DND-41 (cell line): Measurements from ENCODE around the gene EHF.

ENCODE experiments used
- ATAC-seq: fragments of 200-7000 bp; cut with Tn5 transposase; 3 replicates; pipeline ENCODE4 v1.9.1; 2021; ENCODE audit warnings: low read depth; ENCODE audit not compliant: insufficient read depth
- DNase-seq: peaks from one replicate; pipeline ENCODE4 v3.0.0-alpha.2; 2020
- H2AFZ ChIP-seq: 2 replicates; pipeline ENCODE4 v1.6.0; 2012; ENCODE audit warnings: low read depth, low read length
- H3K27ac ChIP-seq: 2 replicates; pipeline ENCODE4 v1.5.1; 2012; ENCODE audit warnings: low read length, inconsistent platforms
- H3K27me3 ChIP-seq: fragments of 200-600 bp; sonication (generic); 2 replicates; pipeline ENCODE4 v1.6.0; 2012; ENCODE audit warnings: low read length, mild to moderate bottlenecking, inconsistent platforms; ENCODE audit not compliant: insufficient read depth, poor library complexity
- H3K36me3 ChIP-seq: 2 replicates; pipeline ENCODE4 v1.5.1; 2012; ENCODE audit warnings: low read length, inconsistent platforms; ENCODE audit not compliant: insufficient read depth
- H3K4me1 ChIP-seq: 2 replicates; pipeline ENCODE4 v1.5.1; 2012; ENCODE audit warnings: mild to moderate bottlenecking, low read length; ENCODE audit not compliant: insufficient read depth
- H3K4me2 ChIP-seq: 2 replicates; pipeline ENCODE4 v1.6.0; 2012; ENCODE audit warnings: mild to moderate bottlenecking, moderate library complexity, low read length, inconsistent platforms; ENCODE audit not compliant: insufficient read depth
- H3K4me3 ChIP-seq, 2 experiments: fragments of 200-600 bp in 1 of 2; shearing (Covaris generic) in 1 of 2; 2 replicates each; pipeline ENCODE4 v1.5.1; 2012 to 2016; ENCODE audit warnings: inconsistent platforms in 2 of 2, low read length in 2 of 2, mild to moderate bottlenecking in 2 of 2, low read depth in 1 of 2, moderate library complexity in 1 of 2
- H3K79me2 ChIP-seq: 2 replicates; pipeline ENCODE4 v1.6.0; 2012; ENCODE audit warnings: low read length, inconsistent platforms; ENCODE audit not compliant: insufficient read depth
- H3K9ac ChIP-seq: 2 replicates; pipeline ENCODE4 v1.6.0; 2012; ENCODE audit warnings: low read depth, mild to moderate bottlenecking, inconsistent platforms, low read length, moderate library complexity
- H3K9me3 ChIP-seq: 2 replicates; pipeline ENCODE4 v1.5.1; 2012; ENCODE audit warnings: low read length, moderate library complexity, mild to moderate bottlenecking, inconsistent platforms; ENCODE audit not compliant: insufficient read depth, severe bottlenecking
- H4K20me1 ChIP-seq: 2 replicates; pipeline ENCODE4 v1.6.0; 2012; ENCODE audit warnings: low read length; ENCODE audit not compliant: insufficient read depth
- CTCF ChIP-seq: IDR thresholded peaks from 2 replicates; pipeline ENCODE4 v1.5.1; 2012; ENCODE audit warnings: borderline replicate concordance, low read length, moderate library complexity, mild to moderate bottlenecking; ENCODE audit not compliant: poor library complexity, severe bottlenecking; ENCODE audit errors: extremely low read depth
- EZH2 ChIP-seq: IDR thresholded peaks from 3 replicates; pipeline ENCODE4 v1.6.1; 2012; ENCODE audit warnings: borderline replicate concordance, low read depth, mild to moderate bottlenecking, moderate library complexity, low read length, inconsistent platforms; ENCODE audit not compliant: severe bottlenecking

EHF gene

GRCh38 chr11:34647131-34647530, 26.2 kb downstream of the EHF start:
- no peak overlapping the region for H2AFZ ChIP-seq
- DNase-seq (no peak), ATAC-seq (no peak)
- H4K20me1 ChIP-seq: no peaks in the 10 kb centered on the region
- no peaks in the 10 kb centered on the region for H3K9me3 ChIP-seq
- H3K27ac ChIP-seq: no peak overlapping the region
- H3K27me3 ChIP-seq: peaks cover 3% of the 10 kb centered on the region
- TF ChIP-seq EZH2: no peak
- TF ChIP-seq CTCF: no peak
- H3K4me3 ChIP-seq: no peak overlapping the region
- no peaks in the 10 kb centered on the region for H3K36me3 ChIP-seq
- H3K4me1 ChIP-seq: no peaks in the 10 kb centered on the region
- no peaks in the 10 kb centered on the region for H3K79me2 ChIP-seq
- H3K4me2 ChIP-seq: no peak overlapping the region
- no peak overlapping the region for H3K9ac ChIP-seq

- Histone ChIP-seq H3K79me2 (no peaks in the 10 kb centered on the region), H3K4me1 (no peaks in the 10 kb centered on the region), H3K4me3 (no peak overlapping the region), H3K36me3 (no peaks in the 10 kb centered on the region), H3K9me3 (no peaks in the 10 kb centered on the region), H3K4me2 (no peak overlapping the region), H3K27me3 (peaks cover 2% of the 10 kb centered on the region), H3K27ac (no peak overlapping the region), H2AFZ (no peak overlapping the region), H4K20me1 (no peaks in the 10 kb centered on the region), H3K9ac (no peak overlapping the region)
- TF ChIP-seq CTCF (no peak), EZH2 (no peak)
- no peak for ATAC-seq
- no peak for DNase-seq
Observed at GRCh38 chr11:34647532-34647931, 26.6 kb downstream of the EHF start.

- Histone ChIP-seq H4K20me1 (no peaks in the 10 kb centered on the region), H2AFZ (no peak overlapping the region), H3K27ac (no peak overlapping the region), H3K9me3 (no peaks in the 10 kb centered on the region), H3K36me3 (no peaks in the 10 kb centered on the region), H3K4me1 (no peaks in the 10 kb centered on the region), H3K79me2 (no peaks in the 10 kb centered on the region), H3K4me3 (no peak overlapping the region), H3K27me3 (no peaks in the 10 kb centered on the region), H3K4me2 (no peak overlapping the region), H3K9ac (no peak overlapping the region)
- DNase-seq (no peak), ATAC-seq (no peak)
- no peak for TF ChIP-seq CTCF
- no peak for TF ChIP-seq EZH2
Observed at GRCh38 chr11:34648036-34648435, 27.1 kb downstream of the EHF start.

GRCh38 chr11:34649597-34649996, 28.7 kb downstream of the EHF start:
- Histone ChIP-seq H3K4me2 (no peak overlapping the region), H3K4me3 (no peak overlapping the region), H3K79me2 (no peaks in the 10 kb centered on the region), H4K20me1 (no peaks in the 10 kb centered on the region), H2AFZ (no peak overlapping the region), H3K4me1 (no peaks in the 10 kb centered on the region), H3K9ac (no peak overlapping the region), H3K36me3 (no peaks in the 10 kb centered on the region), H3K27me3 (no peaks in the 10 kb centered on the region), H3K9me3 (no peaks in the 10 kb centered on the region), H3K27ac (no peak overlapping the region)
- TF ChIP-seq EZH2 (no peak), CTCF (no peak)
- DNase-seq: no peak
- no peak for ATAC-seq
